Neural cell (in vitro differentiated cells): ENCODE results near the gene TNS3. TPM values are rescaled to one million over a fixed set of nuclear protein-coding genes. Genes with fewer than 3 reads are reported as not detected.

Experiments used
- H2AFZ ChIP-seq: fragments of 200-600, 300-800 bp; sonication (generic), shearing (Covaris generic); 2 replicates; pipeline ENCODE4 v1.6.0; 2014; ENCODE audit warnings: low read depth, mild to moderate bottlenecking, antibody characterized with exemption, low read length, moderate library complexity
- H3F3A ChIP-seq: fragments of 200-600 bp; shearing (Covaris generic); 2 replicates; pipeline ENCODE4 v1.6.1; 2016; ENCODE audit warnings: mild to moderate bottlenecking, moderate library complexity, mixed read lengths, antibody characterized with exemption, low read length; ENCODE audit not compliant: insufficient read depth, poor library complexity, severe bottlenecking
- H3K27ac ChIP-seq: fragments of 200-600, 300-800 bp; sonication (generic), shearing (Covaris generic); 2 replicates; pipeline ENCODE4 v1.5.1; 2014; ENCODE audit warnings: mild to moderate bottlenecking, low read length, moderate library complexity
- H3K27me3 ChIP-seq: fragments of 300-800, 200-600 bp; sonication (generic), shearing (Covaris generic); 2 replicates; pipeline ENCODE4 v1.6.0; 2014; ENCODE audit warnings: mild to moderate bottlenecking, low read depth, low read length, moderate library complexity; ENCODE audit not compliant: insufficient read depth
- H3K36me3 ChIP-seq: fragments of 300-800, 200-600 bp; sonication (generic), shearing (Covaris generic); 2 replicates; pipeline ENCODE4 v1.5.1; 2014; ENCODE audit warnings: mild to moderate bottlenecking, antibody characterized with exemption, low read length, moderate library complexity; ENCODE audit not compliant: insufficient read depth
- H3K4me2 ChIP-seq: fragments of 300-800, 200-600 bp; sonication (generic), shearing (Covaris generic); 2 replicates; pipeline ENCODE4 v1.6.0; 2014; ENCODE audit warnings: mild to moderate bottlenecking, low read length
- H3K4me3 ChIP-seq: fragments of 300-800, 200-600 bp; sonication (generic), shearing (Covaris generic); 2 replicates; pipeline ENCODE4 v1.5.1; 2014; ENCODE audit warnings: mild to moderate bottlenecking, low read length, moderate library complexity
- H3K79me2 ChIP-seq: fragments of 200-600 bp; shearing (Covaris generic); replicated peaks from 2 replicates; pipeline ENCODE4 v1.6.0; 2014; ENCODE audit warnings: mild to moderate bottlenecking, low read length, moderate library complexity; ENCODE audit not compliant: insufficient read depth
- H3K9ac ChIP-seq: fragments of 300-800, 200-600 bp; sonication (generic), shearing (Covaris generic); 2 replicates; pipeline ENCODE4 v1.6.1; 2016; ENCODE audit warnings: mild to moderate bottlenecking, low read length, mixed read lengths
- H3K9me2 ChIP-seq: fragments of 200-600 bp; shearing (Covaris generic); 2 replicates; pipeline ENCODE4 v1.6.1; 2016; ENCODE audit warnings: mild to moderate bottlenecking, low read length, mixed read lengths; ENCODE audit not compliant: insufficient read depth
- H3K9me3 ChIP-seq: fragments of 200-600, 300-800 bp; sonication (generic), shearing (Covaris generic); 2 replicates; pipeline ENCODE4 v1.6.1; 2016; ENCODE audit warnings: mild to moderate bottlenecking, mixed run types, low read length, moderate library complexity, mixed read lengths
- H4K20me1 ChIP-seq: fragments of 200-600 bp; shearing (Covaris generic); 2 replicates; pipeline ENCODE4 v1.6.1; 2016; ENCODE audit warnings: mild to moderate bottlenecking, mixed run types; ENCODE audit not compliant: insufficient read depth
- CTCF ChIP-seq: fragments of 450-650 bp; IDR thresholded peaks from 2 replicates; pipeline ENCODE4 v1.5.1; 2014; ENCODE audit warnings: antibody characterized with exemption, mild to moderate bottlenecking, moderate library complexity; ENCODE audit not compliant: poor library complexity, severe bottlenecking
- EP300 ChIP-seq: fragments of 450-650 bp; conservative IDR thresholded peaks from 2 replicates; pipeline ENCODE4 v1.6.1; 2014; ENCODE audit warnings: antibody characterized with exemption, mild to moderate bottlenecking, moderate library complexity; ENCODE audit not compliant: poor library complexity, severe bottlenecking
- EZH2 ChIP-seq: fragments of 200-600, 300-800 bp; shearing (Covaris generic), sonication (generic); IDR thresholded peaks from 2 replicates; pipeline ENCODE4 v1.6.1; 2014; ENCODE audit warnings: antibody characterized with exemption, low read length, borderline replicate concordance, mild to moderate bottlenecking; ENCODE audit not compliant: insufficient read depth, poor library complexity, severe bottlenecking
- MXI1 ChIP-seq: fragments of 450-650 bp; conservative IDR thresholded peaks from 2 replicates; pipeline ENCODE4 v1.6.1; 2014; ENCODE audit warnings: antibody characterized with exemption, mild to moderate bottlenecking; ENCODE audit not compliant: poor library complexity, severe bottlenecking
- POLR2AphosphoS5 ChIP-seq: IDR thresholded peaks from 2 replicates; pipeline ENCODE4 v1.6.1; 2012
- RAD21 ChIP-seq: fragments of 450-650 bp; conservative IDR thresholded peaks from 2 replicates; pipeline ENCODE4 v1.6.1; 2014; ENCODE audit warnings: antibody characterized with exemption, mild to moderate bottlenecking, moderate library complexity
- SMC3 ChIP-seq: fragments of 450-650 bp; conservative IDR thresholded peaks from 2 replicates; pipeline ENCODE4 v1.6.1; 2014; ENCODE audit warnings: antibody characterized with exemption, mild to moderate bottlenecking, moderate library complexity; ENCODE audit not compliant: poor library complexity
- TAF1 ChIP-seq: IDR thresholded peaks from 2 replicates; pipeline ENCODE4 v1.6.1; 2012; ENCODE audit warnings: low read depth
- polyA minus RNA-seq: library from RNA; depleted of rRNA, polyadenylated mRNA; stranded (reverse); fragments of >200 nt; gene quantifications from 2 replicates; pipeline ENCODE4 v1.2.3, GENCODE V29; 2014
- polyA plus RNA-seq: library from polyadenylated mRNA; depleted of rRNA; stranded (reverse); fragments of >200 nt; gene quantifications from 2 replicates; pipeline ENCODE4 v1.2.3, GENCODE V29; 2014
- TF ChIP-seq, protein P1 (sequence below): IDR thresholded peaks from 2 replicates; pipeline ENCODE4 v1.6.1; 2012; ENCODE audit warnings: borderline replicate concordance

The TNS3 gene
- polyA plus RNA-seq (0.28 and 0.58 TPM in 2 replicates), polyA minus RNA-seq (1.5 TPM in 2 replicates)

GRCh38 chr7:47581804-47582763 is at the start of gene TNS3:
TNS3 (minus strand) TSS chr7:47582111; CDS start chr7:47439636, 142,475 bp downstream.
- Histone ChIP-seq H3K27ac (no peak within 1 kb of the TSS), H2AFZ (peak within 1 kb of the TSS; percentile 45), H3K27me3 (peaks cover 22% of the 10 kb centered on the region), H3K4me3 (peak within 1 kb of the TSS; percentile 80), H3F3A (no peaks in the 10 kb centered on the region), H4K20me1 (no peaks in the 10 kb centered on the region), H3K79me2 (no peaks in the 10 kb centered on the region), H3K36me3 (no peaks in the 10 kb centered on the region), H3K9me3 (no peaks in the 10 kb centered on the region), H3K4me2 (no peak within 1 kb of the TSS), H3K9ac (peak within 1 kb of the TSS; percentile 65), H3K9me2 (no peaks in the 10 kb centered on the region)
- TF ChIP-seq CTCF (peak; percentile 60), TAF1 (no peak), MXI1 (no peak)

DNA sequence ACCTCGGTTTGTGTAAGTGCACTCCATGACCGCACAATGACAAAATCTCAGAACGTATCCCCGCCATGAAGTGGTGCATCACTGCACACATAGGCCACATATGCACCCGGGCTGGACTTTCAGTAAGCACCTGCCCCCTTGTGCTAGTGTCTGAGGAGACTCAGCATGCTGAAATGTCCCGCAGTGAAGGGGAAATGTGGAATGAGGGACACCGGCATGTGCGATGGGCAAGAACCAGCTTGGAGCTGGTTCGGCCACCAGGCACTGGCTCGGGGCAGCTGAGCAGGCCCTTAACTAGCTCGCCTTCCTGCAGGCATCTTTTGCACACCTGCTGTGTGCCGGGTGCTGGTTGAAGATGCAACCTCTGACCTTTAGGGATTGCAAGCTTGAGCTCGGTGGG is 49.8 kb upstream of the TNS3 start:
- no peaks in the 10 kb centered on the region for H3K27me3 ChIP-seq
- no peak for TF ChIP-seq EP300
- TF ChIP-seq, protein P1, sequence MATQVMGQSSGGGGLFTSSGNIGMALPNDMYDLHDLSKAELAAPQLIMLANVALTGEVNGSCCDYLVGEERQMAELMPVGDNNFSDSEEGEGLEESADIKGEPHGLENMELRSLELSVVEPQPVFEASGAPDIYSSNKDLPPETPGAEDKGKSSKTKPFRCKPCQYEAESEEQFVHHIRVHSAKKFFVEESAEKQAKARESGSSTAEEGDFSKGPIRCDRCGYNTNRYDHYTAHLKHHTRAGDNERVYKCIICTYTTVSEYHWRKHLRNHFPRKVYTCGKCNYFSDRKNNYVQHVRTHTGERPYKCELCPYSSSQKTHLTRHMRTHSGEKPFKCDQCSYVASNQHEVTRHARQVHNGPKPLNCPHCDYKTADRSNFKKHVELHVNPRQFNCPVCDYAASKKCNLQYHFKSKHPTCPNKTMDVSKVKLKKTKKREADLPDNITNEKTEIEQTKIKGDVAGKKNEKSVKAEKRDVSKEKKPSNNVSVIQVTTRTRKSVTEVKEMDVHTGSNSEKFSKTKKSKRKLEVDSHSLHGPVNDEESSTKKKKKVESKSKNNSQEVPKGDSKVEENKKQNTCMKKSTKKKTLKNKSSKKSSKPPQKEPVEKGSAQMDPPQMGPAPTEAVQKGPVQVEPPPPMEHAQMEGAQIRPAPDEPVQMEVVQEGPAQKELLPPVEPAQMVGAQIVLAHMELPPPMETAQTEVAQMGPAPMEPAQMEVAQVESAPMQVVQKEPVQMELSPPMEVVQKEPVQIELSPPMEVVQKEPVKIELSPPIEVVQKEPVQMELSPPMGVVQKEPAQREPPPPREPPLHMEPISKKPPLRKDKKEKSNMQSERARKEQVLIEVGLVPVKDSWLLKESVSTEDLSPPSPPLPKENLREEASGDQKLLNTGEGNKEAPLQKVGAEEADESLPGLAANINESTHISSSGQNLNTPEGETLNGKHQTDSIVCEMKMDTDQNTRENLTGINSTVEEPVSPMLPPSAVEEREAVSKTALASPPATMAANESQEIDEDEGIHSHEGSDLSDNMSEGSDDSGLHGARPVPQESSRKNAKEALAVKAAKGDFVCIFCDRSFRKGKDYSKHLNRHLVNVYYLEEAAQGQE, result no peak
- no peak for TF ChIP-seq SMC3
- no peak for TF ChIP-seq EZH2
- TF ChIP-seq MXI1, result no peak
- no peak for TF ChIP-seq POLR2AphosphoS5
- TF ChIP-seq TAF1, result no peak
- no peak for TF ChIP-seq CTCF
- no peak for TF ChIP-seq RAD21
- no peak overlapping the region for H3K27ac ChIP-seq
- no peaks in the 10 kb centered on the region for H3F3A ChIP-seq
- H2AFZ ChIP-seq, result no peak overlapping the region
- H3K79me2 ChIP-seq, result no peaks in the 10 kb centered on the region
- no peak overlapping the region for H3K4me3 ChIP-seq
- no peak overlapping the region for H3K4me2 ChIP-seq
- H3K9ac ChIP-seq, result no peak overlapping the region
- H3K9me2 ChIP-seq, result no peaks in the 10 kb centered on the region
- H3K36me3 ChIP-seq, result no peaks in the 10 kb centered on the region
- H3K9me3 ChIP-seq, result no peaks in the 10 kb centered on the region
- no peaks in the 10 kb centered on the region for H4K20me1 ChIP-seq
